ENCODE measurements around the gene PAH.

DNA sequence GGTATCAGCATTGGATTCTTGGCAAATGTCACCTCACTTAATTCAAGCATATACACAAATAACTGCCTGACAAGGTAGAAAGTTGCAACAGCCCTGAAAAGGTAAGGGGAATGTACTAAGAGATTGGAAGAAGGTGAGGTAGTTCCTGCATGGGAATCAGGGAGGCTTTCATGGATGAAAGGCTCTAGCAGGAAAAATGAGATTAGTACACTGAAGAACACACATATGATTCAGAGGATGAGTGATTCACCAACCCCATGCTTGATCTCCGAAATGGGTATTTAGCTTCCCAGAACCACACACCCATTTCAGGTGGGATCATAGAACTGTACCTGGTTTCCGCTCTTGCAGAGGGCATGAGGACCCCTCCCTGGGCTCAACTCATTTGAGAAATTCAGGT is 65.8 kb downstream of the PAH start:
- TF ChIP-seq, protein P1, sequence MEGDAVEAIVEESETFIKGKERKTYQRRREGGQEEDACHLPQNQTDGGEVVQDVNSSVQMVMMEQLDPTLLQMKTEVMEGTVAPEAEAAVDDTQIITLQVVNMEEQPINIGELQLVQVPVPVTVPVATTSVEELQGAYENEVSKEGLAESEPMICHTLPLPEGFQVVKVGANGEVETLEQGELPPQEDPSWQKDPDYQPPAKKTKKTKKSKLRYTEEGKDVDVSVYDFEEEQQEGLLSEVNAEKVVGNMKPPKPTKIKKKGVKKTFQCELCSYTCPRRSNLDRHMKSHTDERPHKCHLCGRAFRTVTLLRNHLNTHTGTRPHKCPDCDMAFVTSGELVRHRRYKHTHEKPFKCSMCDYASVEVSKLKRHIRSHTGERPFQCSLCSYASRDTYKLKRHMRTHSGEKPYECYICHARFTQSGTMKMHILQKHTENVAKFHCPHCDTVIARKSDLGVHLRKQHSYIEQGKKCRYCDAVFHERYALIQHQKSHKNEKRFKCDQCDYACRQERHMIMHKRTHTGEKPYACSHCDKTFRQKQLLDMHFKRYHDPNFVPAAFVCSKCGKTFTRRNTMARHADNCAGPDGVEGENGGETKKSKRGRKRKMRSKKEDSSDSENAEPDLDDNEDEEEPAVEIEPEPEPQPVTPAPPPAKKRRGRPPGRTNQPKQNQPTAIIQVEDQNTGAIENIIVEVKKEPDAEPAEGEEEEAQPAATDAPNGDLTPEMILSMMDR (conservative IDR thresholded peaks at IDR 0.05; ENCODE audit: low read depth, low read length), result no peak
- no peak for TF ChIP-seq MXI1 (IDR thresholded peaks at IDR 0.05; ENCODE audit: borderline replicate concordance, low read depth, low read length)
- no peak for TF ChIP-seq MAFK (IDR thresholded peaks at IDR 0.05; ENCODE audit: low read depth, low read length)
- TF ChIP-seq POLR2A (IDR thresholded peaks at IDR 0.05; ENCODE audit: low read depth, low read length), result no peak
- no peak for TF ChIP-seq RAD21 (IDR thresholded peaks at IDR 0.05; ENCODE audit: low read length)
- TF ChIP-seq CEBPB (IDR thresholded peaks at IDR 0.05; ENCODE audit: low read depth, low read length), result no peak
- TF ChIP-seq SMC3 (IDR thresholded peaks at IDR 0.05; ENCODE audit: low read depth, low read length), result no peak
- TF ChIP-seq MAZ (IDR thresholded peaks at IDR 0.05; ENCODE audit: borderline replicate concordance, low read depth, low read length), result no peak

Data from IMR-90 (cell line).